IMR-90 (cell line): ENCODE measurements around the gene LTBP2. TPM values are rescaled to one million over a fixed set of nuclear protein-coding genes. Genes with fewer than 3 reads are reported as not detected.

Experiments used
- ATAC-seq: fragments of 200-7000 bp; cut with Tn5 transposase; 2 replicates; pipeline ENCODE4 v1.9.1; 2020; ENCODE audit warnings: low read depth, mild to moderate bottlenecking, moderate library complexity
- BruUV-seq: library from RNA; stranded (reverse); fragments of 400-500 nt; replicated peaks from 2 replicates; lab custom pipeline; 2021; lab: Mats Ljungman, UMichigan
- CTCF ChIA-PET: fragments of 300-600 bp; formaldehyde crosslinking; extraction: SDS; loops from one replicate; lab custom pipeline; 2021; ENCODE audit warnings: antibody characterized with exemption; lab: Yijun Ruan, JAX
- POLR2A ChIA-PET: fragments of 300-600 bp; sonication (Branson Sonifier 250); formaldehyde crosslinking; loops from one replicate; lab custom pipeline; 2022; ENCODE audit warnings: antibody characterized with exemption; ENCODE audit not compliant: unreplicated experiment; lab: Charles Lee
- DNase-seq: peaks from one replicate; pipeline ENCODE4 v3.0.0; 2013
- H2AFZ ChIP-seq: replicated peaks from 2 replicates; pipeline ENCODE3; 2013; ENCODE audit warnings: low read length, mild to moderate bottlenecking; ENCODE audit not compliant: poor library complexity
- H2AK5ac ChIP-seq: 2 replicates; pipeline ENCODE4 v1.6.1; 2013; ENCODE audit warnings: low read depth, low read length, inconsistent platforms
- H2AK9ac ChIP-seq: replicated peaks from 2 replicates; pipeline ENCODE3; 2013; ENCODE audit warnings: mild to moderate bottlenecking, low read depth, low read length, moderate library complexity; ENCODE audit not compliant: poor library complexity
- H2BK120ac ChIP-seq: 2 replicates; pipeline ENCODE4 v1.6.1; 2013; ENCODE audit warnings: low read depth, low read length, inconsistent platforms
- H2BK15ac ChIP-seq: 3 replicates; pipeline ENCODE4 v1.6.1; 2013; ENCODE audit warnings: low read depth, low read length, inconsistent platforms
- H2BK20ac ChIP-seq: 2 replicates; pipeline ENCODE4 v1.6.1; 2013; ENCODE audit warnings: low read depth, mild to moderate bottlenecking, inconsistent platforms, low read length, moderate library complexity
- H2BK5ac ChIP-seq: 2 replicates; pipeline ENCODE4 v1.6.1; 2013; ENCODE audit warnings: mild to moderate bottlenecking, low read depth, low read length, inconsistent platforms; ENCODE audit not compliant: poor library complexity, severe bottlenecking
- H3K14ac ChIP-seq: replicated peaks from 2 replicates; pipeline ENCODE4 v1.6.1; 2013; ENCODE audit warnings: low read depth, low read length, inconsistent platforms
- H3K18ac ChIP-seq: 2 replicates; pipeline ENCODE4 v1.6.1; 2013; ENCODE audit warnings: low read depth, low read length, control low read depth
- H3K23ac ChIP-seq: 2 replicates; pipeline ENCODE4 v1.6.1; 2013; ENCODE audit warnings: low read depth, low read length, inconsistent platforms
- H3K27ac ChIP-seq: 2 replicates; pipeline ENCODE4 v1.5.1; 2013; ENCODE audit warnings: mild to moderate bottlenecking, control low read depth, low read length; ENCODE audit not compliant: insufficient read depth
- H3K27me3 ChIP-seq: 2 replicates; pipeline ENCODE4 v1.6.1; 2013; ENCODE audit warnings: low read length; ENCODE audit not compliant: control insufficient read depth, insufficient read depth
- H3K36me3 ChIP-seq: 2 replicates; pipeline ENCODE4 v1.6.1; 2013; ENCODE audit warnings: low read length, mixed read lengths; ENCODE audit not compliant: control insufficient read depth, insufficient read depth
- H3K4ac ChIP-seq: 2 replicates; pipeline ENCODE4 v1.6.1; 2013; ENCODE audit warnings: low read depth, low read length, inconsistent platforms
- H3K4me1 ChIP-seq: 2 replicates; pipeline ENCODE4 v1.6.1; 2013; ENCODE audit warnings: low read length, mixed read lengths; ENCODE audit not compliant: control insufficient read depth, insufficient read depth
- H3K4me2 ChIP-seq: 2 replicates; pipeline ENCODE4 v1.6.1; 2013; ENCODE audit warnings: low read depth, mild to moderate bottlenecking, control low read depth, low read length, moderate library complexity
- H3K4me3 ChIP-seq: 2 replicates; pipeline ENCODE4 v1.5.1; 2013; ENCODE audit warnings: low read depth, mild to moderate bottlenecking, control low read depth, low read length, moderate library complexity; ENCODE audit not compliant: insufficient read depth
- H3K56ac ChIP-seq: 2 replicates; pipeline ENCODE4 v1.6.1; 2013; ENCODE audit warnings: low read length, inconsistent platforms; ENCODE audit not compliant: insufficient read depth; ENCODE audit errors: extremely low read depth
- H3K79me1 ChIP-seq, 2 experiments: 2 replicates each; pipeline ENCODE4 v1.6.1; 2013; ENCODE audit warnings: low read length in 2 of 2, inconsistent platforms in 1 of 2, low read depth in 1 of 2
- H3K9ac ChIP-seq: 2 replicates; pipeline ENCODE4 v1.6.1; 2013; ENCODE audit warnings: low read depth, low read length, control low read depth
- H3K9me1 ChIP-seq: 2 replicates; pipeline ENCODE4 v1.6.1; 2013; ENCODE audit warnings: low read length, inconsistent platforms; ENCODE audit not compliant: insufficient read depth
- H3K9me3 ChIP-seq: 2 replicates; pipeline ENCODE4 v1.6.1; 2013; ENCODE audit warnings: low read length; ENCODE audit not compliant: control insufficient read depth, insufficient read depth
- H4K20me1 ChIP-seq: 2 replicates; pipeline ENCODE4 v1.6.1; 2013; ENCODE audit warnings: low read length, inconsistent platforms; ENCODE audit not compliant: insufficient read depth
- H4K5ac ChIP-seq: 2 replicates; pipeline ENCODE4 v1.6.1; 2013; ENCODE audit warnings: mild to moderate bottlenecking, low read depth, low read length, control low read depth
- H4K8ac ChIP-seq, 2 experiments: 2 replicates each; pipeline ENCODE4 v1.6.1; 2013; ENCODE audit warnings: low read depth in 2 of 2, low read length in 2 of 2, control low read depth in 1 of 2, inconsistent platforms in 1 of 2
- H4K91ac ChIP-seq: 2 replicates; pipeline ENCODE4 v1.6.1; 2013; ENCODE audit warnings: low read depth, low read length, inconsistent platforms; ENCODE audit not compliant: insufficient read depth
- BHLHE40 ChIP-seq: fragments of 150-350 bp; IDR thresholded peaks from 2 replicates; pipeline ENCODE4 v1.6.1; 2016; ENCODE audit warnings: mild to moderate bottlenecking, low read depth, low read length
- CEBPB ChIP-seq: IDR thresholded peaks from 2 replicates; pipeline ENCODE4 v1.6.1; 2012; ENCODE audit warnings: low read depth, low read length, improper control_type of control experiment
- CHD1 ChIP-seq: IDR thresholded peaks from 2 replicates; pipeline ENCODE4 v1.6.1; 2012; ENCODE audit warnings: low read depth, low read length, improper control_type of control experiment
- CTCF ChIP-seq: conservative IDR thresholded peaks from 2 replicates; pipeline ENCODE4 v1.5.1; 2012; ENCODE audit warnings: mild to moderate bottlenecking, low read depth, low read length, improper control_type of control experiment
- FOS ChIP-seq: fragments of 150-350 bp; IDR thresholded peaks from 2 replicates; pipeline ENCODE4 v1.6.1; 2016; ENCODE audit warnings: low read depth, low read length
- MAFK ChIP-seq: IDR thresholded peaks from 2 replicates; pipeline ENCODE4 v1.6.1; 2012; ENCODE audit warnings: low read depth, low read length, improper control_type of control experiment
- MAZ ChIP-seq: IDR thresholded peaks from 2 replicates; pipeline ENCODE4 v1.6.1; 2012; ENCODE audit warnings: low read depth, mild to moderate bottlenecking, low read length, improper control_type of control experiment, moderate library complexity, borderline replicate concordance
- MXI1 ChIP-seq: IDR thresholded peaks from 2 replicates; pipeline ENCODE4 v1.6.1; 2012; ENCODE audit warnings: low read depth, mild to moderate bottlenecking, low read length, moderate library complexity, borderline replicate concordance
- POLR2A ChIP-seq: IDR thresholded peaks from 2 replicates; pipeline ENCODE4 v1.6.1; 2012; ENCODE audit warnings: mild to moderate bottlenecking, low read depth, low read length
- RAD21 ChIP-seq: IDR thresholded peaks from 2 replicates; pipeline ENCODE4 v1.6.1; 2012; ENCODE audit warnings: low read length, improper control_type of control experiment
- RCOR1 ChIP-seq: IDR thresholded peaks from 2 replicates; pipeline ENCODE4 v1.6.1; 2012; ENCODE audit warnings: mild to moderate bottlenecking, low read length, improper control_type of control experiment; ENCODE audit not compliant: insufficient replicate concordance
- RFX5 ChIP-seq: IDR thresholded peaks from 2 replicates; pipeline ENCODE4 v1.8.0; 2012; ENCODE audit warnings: low read depth, mild to moderate bottlenecking, low read length, moderate library complexity
- SMC3 ChIP-seq: fragments of 150-350 bp; IDR thresholded peaks from 2 replicates; pipeline ENCODE4 v1.6.1; 2016; ENCODE audit warnings: low read depth, mild to moderate bottlenecking, antibody characterized with exemption, low read length, moderate library complexity
- WGBS, 2 experiments: methylation state at CpG; one replicate each; pipeline versions ENCODE4 v1.1.5 to v1.1.7; 2013; ENCODE audit warnings: missing lambda C conversion rate in 2 of 2; ENCODE audit not compliant: insufficient read length in 1 of 2; ENCODE audit errors: extremely low coverage in 2 of 2; 5-methylcytosine and 5-hydroxymethylcytosine counted together
- dilution Hi-C: fragments of 300-500 bp; cut with HindIII; formaldehyde crosslinking; loops from one replicate; pipeline ENCODE4 v1.14.3; 2018; ENCODE audit warnings: low sequenced_read_pairs; ENCODE audit not compliant: unreplicated experiment
- in situ Hi-C: fragments of 300-500 bp; cut with MboI; formaldehyde crosslinking; loops from 3 replicates; pipeline ENCODE4 v1.14.3; 2019; ENCODE audit warnings: low sequenced_read_pairs, inconsistent platforms, mixed read lengths
- intact Hi-C: fragments of 100-400 bp; cut with micrococcal nuclease; formaldehyde crosslinking; loops from 2 replicates; pipeline ENCODE4 v1.10.0; 2022
- polyA plus RNA-seq, 3 experiments: library from polyadenylated mRNA; depleted of rRNA; stranded (reverse); fragments of >200 nt; gene quantifications; 2 replicates each; pipeline ENCODE4 v1.2.3, GENCODE V29; 2012; ENCODE audit warnings: low replicate concordance in 1 of 3
- total RNA-seq: library from RNA; depleted of rRNA; stranded (reverse); fragments of >200 nt; gene quantifications from 2 replicates; pipeline ENCODE4 v1.2.3, GENCODE V29; 2012
- TF ChIP-seq, protein P1 (sequence below): fragments of 150-350 bp; IDR thresholded peaks from 2 replicates; pipeline ENCODE4 v1.6.1; 2017; ENCODE audit warnings: mild to moderate bottlenecking, antibody characterized with exemption, low read length, low read depth
- TF ChIP-seq, protein P2 (sequence below): fragments of 150-350 bp; IDR thresholded peaks from 2 replicates; pipeline ENCODE4 v1.6.1; 2016; ENCODE audit warnings: low read depth, mild to moderate bottlenecking, low read length, moderate library complexity, borderline replicate concordance

The LTBP2 gene
- total and polyA plus RNA-seq, 2 of the 4 experiments (the other 2 are of a cell fraction), result 23.8 to 79.3 TPM

- H3K4me2 ChIP-seq, result no peak overlapping the region
- dilution Hi-C loops, result no loop called here
- H4K8ac ChIP-seq, result no peak overlapping the region
- no peak overlapping the region for H2AK9ac ChIP-seq
- peaks cover 9% of the 10 kb centered on the region for H3K36me3 ChIP-seq
- H3K9me3 ChIP-seq, result no peaks in the 10 kb centered on the region
- BruUV-seq, result no TSS peak
- H3K4me1 ChIP-seq, result peaks cover 17% of the 10 kb centered on the region
- H2BK5ac ChIP-seq, result no peak overlapping the region
- no peak overlapping the region for H2AFZ ChIP-seq
- in situ Hi-C loops, result no loop called here
- no peak overlapping the region for H2AK5ac ChIP-seq
- no peaks in the 10 kb centered on the region for H3K27me3 ChIP-seq
- peaks cover 24% of the 10 kb centered on the region for H3K9me1 ChIP-seq
- 0 out of 4 replicates have a peak, but pooled peaks cover 0 to 3% of the 10 kb centered on the region in 2 experiments for H3K79me1 ChIP-seq
- no peak overlapping the region for H3K23ac ChIP-seq
- no peak overlapping the region for H3K4ac ChIP-seq
- DNase-seq, result no peak
- H4K5ac ChIP-seq, result no peak overlapping the region
- H3K14ac ChIP-seq, result no peak overlapping the region
- H3K18ac ChIP-seq, result no peak overlapping the region
- ChIA-PET POLR2A (no interaction called here), CTCF (no interaction called here)
- ATAC-seq, result no peak
- H2BK120ac ChIP-seq, result no peak overlapping the region
- no peak overlapping the region for H2BK20ac ChIP-seq
- no peaks in the 10 kb centered on the region for H4K20me1 ChIP-seq
- H3K27ac ChIP-seq, result no peak overlapping the region
- 100% methylated on average over 2 of the region's 10 CpGs; no CpG with 5 or more reads in 1 of the 2 experiments for WGBS, 2 experiments
- no peak overlapping the region for H2BK15ac ChIP-seq
- no peak overlapping the region for H3K4me3 ChIP-seq
- H4K91ac ChIP-seq, result no peak overlapping the region
- TF ChIP-seq BHLHE40 (no peak), FOS (no peak), MAFK (no peak), SMC3 (no peak), CHD1 (no peak), RAD21 (no peak), MAZ (no peak), POLR2A (no peak), CEBPB (no peak), RFX5 (no peak), MXI1 (no peak), CTCF (no peak), RCOR1 (no peak)
- TF ChIP-seq, protein P1, sequence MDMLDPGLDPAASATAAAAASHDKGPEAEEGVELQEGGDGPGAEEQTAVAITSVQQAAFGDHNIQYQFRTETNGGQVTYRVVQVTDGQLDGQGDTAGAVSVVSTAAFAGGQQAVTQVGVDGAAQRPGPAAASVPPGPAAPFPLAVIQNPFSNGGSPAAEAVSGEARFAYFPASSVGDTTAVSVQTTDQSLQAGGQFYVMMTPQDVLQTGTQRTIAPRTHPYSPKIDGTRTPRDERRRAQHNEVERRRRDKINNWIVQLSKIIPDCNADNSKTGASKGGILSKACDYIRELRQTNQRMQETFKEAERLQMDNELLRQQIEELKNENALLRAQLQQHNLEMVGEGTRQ, result no peak
- TF ChIP-seq, protein P2, sequence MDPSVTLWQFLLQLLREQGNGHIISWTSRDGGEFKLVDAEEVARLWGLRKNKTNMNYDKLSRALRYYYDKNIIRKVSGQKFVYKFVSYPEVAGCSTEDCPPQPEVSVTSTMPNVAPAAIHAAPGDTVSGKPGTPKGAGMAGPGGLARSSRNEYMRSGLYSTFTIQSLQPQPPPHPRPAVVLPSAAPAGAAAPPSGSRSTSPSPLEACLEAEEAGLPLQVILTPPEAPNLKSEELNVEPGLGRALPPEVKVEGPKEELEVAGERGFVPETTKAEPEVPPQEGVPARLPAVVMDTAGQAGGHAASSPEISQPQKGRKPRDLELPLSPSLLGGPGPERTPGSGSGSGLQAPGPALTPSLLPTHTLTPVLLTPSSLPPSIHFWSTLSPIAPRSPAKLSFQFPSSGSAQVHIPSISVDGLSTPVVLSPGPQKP, result no peak
- no peak overlapping the region for H3K9ac ChIP-seq
- intact Hi-C loops, result no loop called here
- H3K56ac ChIP-seq, result no peak overlapping the region
Measured at GRCh38 chr14:74521756-74522155, 90.3 kb downstream of the LTBP2 start.
